D721Med (cell line): ENCODE results near the gene CGB7.
"Not testable (repeated sequence)": the region's sequence is repeated elsewhere in the genome, so short reads cannot be mapped to it uniquely, and the experiment has no call there.

Experiments used
- DNase-seq: peaks from one replicate; pipeline ENCODE4 v3.0.0; 2011; ENCODE audit warnings: low spot score; ENCODE audit not compliant: insufficient read length
- FAIRE-seq: peaks from 2 replicates; lab custom pipeline; 2011; peaks lifted over from hg19 to GRCh38; lab: Jason Lieb, UNC
- CTCF ChIP-seq: IDR thresholded peaks from 2 replicates; pipeline ENCODE4 v1.5.1; 2012; ENCODE audit warnings: mild to moderate bottlenecking, control low read depth; ENCODE audit not compliant: insufficient read depth; ENCODE audit errors: missing control alignments

Gene CGB7

GRCh38 chr19:49019242-49019932, 38.2 kb downstream of the CGB7 start:
- FAIRE-seq, result no peak
- TF ChIP-seq CTCF, result no peak
- peak; percentile 67 for DNase-seq

GRCh38 chr19:49018388-49019241, 38.9 kb downstream of the CGB7 start:
- not testable (repeated sequence) for DNase-seq, FAIRE-seq

GRCh38 chr19:49017666-49018351, 39.7 kb downstream of the CGB7 start:
- TF ChIP-seq CTCF, result peak; percentile 27
- no peak for FAIRE-seq
- no peak for DNase-seq

GRCh38 chr19:49017041-49017665, 40.4 kb downstream of the CGB7 start, which contains the start of gene LHB:
Gene LHB (minus strand): TSS chr19:49017091. CDS start chr19:49017081, 10 bp downstream.
- DNase-seq (no peak), FAIRE-seq (no peak)
- no peak for TF ChIP-seq CTCF

- FAIRE-seq (no peak), DNase-seq (no peak)
- TF ChIP-seq CTCF, result no peak
These were observed 41.3 kb downstream of the CGB7 start for GRCh38 chr19:49016067-49016839.

GRCh38 chr19:49014870-49015255, 42.7 kb downstream of the CGB7 start:
- no peak for DNase-seq
- no peak for FAIRE-seq
- TF ChIP-seq CTCF, result no peak
